Measurements from ENCODE around the gene SERPINI1.

DNA sequence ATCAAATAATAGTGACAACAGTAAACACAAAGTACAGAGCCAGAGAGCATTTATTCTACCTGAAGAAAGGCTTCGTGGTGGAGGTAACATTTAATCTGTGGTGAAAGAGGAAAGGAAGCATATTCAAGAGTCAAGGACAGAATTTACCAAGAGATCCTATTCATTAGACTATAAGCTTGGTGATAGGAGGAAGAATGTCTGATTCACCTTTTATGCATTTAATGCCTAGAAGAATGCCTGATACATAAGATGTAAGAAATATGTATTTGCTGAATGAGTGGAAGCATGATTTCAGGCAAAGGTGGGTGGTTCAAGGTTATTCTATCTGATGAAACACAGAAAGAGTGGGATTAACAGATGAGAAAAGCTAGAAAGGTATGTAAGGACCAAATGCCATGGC is 119.8 kb downstream of the SERPINI1 start:
- TF ChIP-seq CTCF (IDR thresholded peaks at IDR 0.05) (no peak), POLR2A (IDR thresholded peaks at IDR 0.05) (no peak)
